IMR-90 (cell line): ENCODE measurements around the gene DNAJC28. TPM values are rescaled to one million over a fixed set of nuclear protein-coding genes. Genes with fewer than 3 reads are reported as not detected.

Experiments
- ATAC-seq: fragments of 200-7000 bp; cut with Tn5 transposase; 2 replicates; pipeline ENCODE4 v1.9.1; 2020; ENCODE audit warnings: low read depth, mild to moderate bottlenecking, moderate library complexity
- BruUV-seq: library from RNA; stranded (reverse); fragments of 400-500 nt; replicated peaks from 2 replicates; lab custom pipeline; 2021; lab: Mats Ljungman, UMichigan
- CTCF ChIA-PET: fragments of 300-600 bp; formaldehyde crosslinking; extraction: SDS; loops from one replicate; lab custom pipeline; 2021; ENCODE audit warnings: antibody characterized with exemption; lab: Yijun Ruan, JAX
- POLR2A ChIA-PET: fragments of 300-600 bp; sonication (Branson Sonifier 250); formaldehyde crosslinking; loops from one replicate; lab custom pipeline; 2022; ENCODE audit warnings: antibody characterized with exemption; ENCODE audit not compliant: unreplicated experiment; lab: Charles Lee
- DNase-seq: peaks from one replicate; pipeline ENCODE4 v3.0.0; 2013
- H2AFZ ChIP-seq: replicated peaks from 2 replicates; pipeline ENCODE3; 2013; ENCODE audit warnings: low read length, mild to moderate bottlenecking; ENCODE audit not compliant: poor library complexity
- H2AK5ac ChIP-seq: 2 replicates; pipeline ENCODE4 v1.6.1; 2013; ENCODE audit warnings: low read depth, low read length, inconsistent platforms
- H2AK9ac ChIP-seq: replicated peaks from 2 replicates; pipeline ENCODE3; 2013; ENCODE audit warnings: mild to moderate bottlenecking, low read depth, low read length, moderate library complexity; ENCODE audit not compliant: poor library complexity
- H2BK120ac ChIP-seq: 2 replicates; pipeline ENCODE4 v1.6.1; 2013; ENCODE audit warnings: low read depth, low read length, inconsistent platforms
- H2BK15ac ChIP-seq: 3 replicates; pipeline ENCODE4 v1.6.1; 2013; ENCODE audit warnings: low read depth, low read length, inconsistent platforms
- H2BK20ac ChIP-seq: 2 replicates; pipeline ENCODE4 v1.6.1; 2013; ENCODE audit warnings: low read depth, mild to moderate bottlenecking, inconsistent platforms, low read length, moderate library complexity
- H2BK5ac ChIP-seq: 2 replicates; pipeline ENCODE4 v1.6.1; 2013; ENCODE audit warnings: mild to moderate bottlenecking, low read depth, low read length, inconsistent platforms; ENCODE audit not compliant: poor library complexity, severe bottlenecking
- H3K14ac ChIP-seq: replicated peaks from 2 replicates; pipeline ENCODE4 v1.6.1; 2013; ENCODE audit warnings: low read depth, low read length, inconsistent platforms
- H3K18ac ChIP-seq: 2 replicates; pipeline ENCODE4 v1.6.1; 2013; ENCODE audit warnings: low read depth, low read length, control low read depth
- H3K23ac ChIP-seq: 2 replicates; pipeline ENCODE4 v1.6.1; 2013; ENCODE audit warnings: low read depth, low read length, inconsistent platforms
- H3K27ac ChIP-seq: 2 replicates; pipeline ENCODE4 v1.5.1; 2013; ENCODE audit warnings: mild to moderate bottlenecking, control low read depth, low read length; ENCODE audit not compliant: insufficient read depth
- H3K27me3 ChIP-seq: 2 replicates; pipeline ENCODE4 v1.6.1; 2013; ENCODE audit warnings: low read length; ENCODE audit not compliant: control insufficient read depth, insufficient read depth
- H3K36me3 ChIP-seq: 2 replicates; pipeline ENCODE4 v1.6.1; 2013; ENCODE audit warnings: low read length, mixed read lengths; ENCODE audit not compliant: control insufficient read depth, insufficient read depth
- H3K4ac ChIP-seq: 2 replicates; pipeline ENCODE4 v1.6.1; 2013; ENCODE audit warnings: low read depth, low read length, inconsistent platforms
- H3K4me1 ChIP-seq: 2 replicates; pipeline ENCODE4 v1.6.1; 2013; ENCODE audit warnings: low read length, mixed read lengths; ENCODE audit not compliant: control insufficient read depth, insufficient read depth
- H3K4me2 ChIP-seq: 2 replicates; pipeline ENCODE4 v1.6.1; 2013; ENCODE audit warnings: low read depth, mild to moderate bottlenecking, control low read depth, low read length, moderate library complexity
- H3K4me3 ChIP-seq: 2 replicates; pipeline ENCODE4 v1.5.1; 2013; ENCODE audit warnings: low read depth, mild to moderate bottlenecking, control low read depth, low read length, moderate library complexity; ENCODE audit not compliant: insufficient read depth
- H3K56ac ChIP-seq: 2 replicates; pipeline ENCODE4 v1.6.1; 2013; ENCODE audit warnings: low read length, inconsistent platforms; ENCODE audit not compliant: insufficient read depth; ENCODE audit errors: extremely low read depth
- H3K79me1 ChIP-seq, 2 experiments: 2 replicates each; pipeline ENCODE4 v1.6.1; 2013; ENCODE audit warnings: low read length in 2 of 2, inconsistent platforms in 1 of 2, low read depth in 1 of 2
- H3K9ac ChIP-seq: 2 replicates; pipeline ENCODE4 v1.6.1; 2013; ENCODE audit warnings: low read depth, low read length, control low read depth
- H3K9me1 ChIP-seq: 2 replicates; pipeline ENCODE4 v1.6.1; 2013; ENCODE audit warnings: low read length, inconsistent platforms; ENCODE audit not compliant: insufficient read depth
- H3K9me3 ChIP-seq: 2 replicates; pipeline ENCODE4 v1.6.1; 2013; ENCODE audit warnings: low read length; ENCODE audit not compliant: control insufficient read depth, insufficient read depth
- H4K20me1 ChIP-seq: 2 replicates; pipeline ENCODE4 v1.6.1; 2013; ENCODE audit warnings: low read length, inconsistent platforms; ENCODE audit not compliant: insufficient read depth
- H4K5ac ChIP-seq: 2 replicates; pipeline ENCODE4 v1.6.1; 2013; ENCODE audit warnings: mild to moderate bottlenecking, low read depth, low read length, control low read depth
- H4K8ac ChIP-seq, 2 experiments: 2 replicates each; pipeline ENCODE4 v1.6.1; 2013; ENCODE audit warnings: low read depth in 2 of 2, low read length in 2 of 2, control low read depth in 1 of 2, inconsistent platforms in 1 of 2
- H4K91ac ChIP-seq: 2 replicates; pipeline ENCODE4 v1.6.1; 2013; ENCODE audit warnings: low read depth, low read length, inconsistent platforms; ENCODE audit not compliant: insufficient read depth
- MAFK ChIP-seq: IDR thresholded peaks from 2 replicates; pipeline ENCODE4 v1.6.1; 2012; ENCODE audit warnings: low read depth, low read length, improper control_type of control experiment
- WGBS, 2 experiments: methylation state at CpG; one replicate each; pipeline versions ENCODE4 v1.1.5 to v1.1.7; 2013; ENCODE audit warnings: missing lambda C conversion rate in 2 of 2; ENCODE audit not compliant: insufficient read length in 1 of 2; ENCODE audit errors: extremely low coverage in 2 of 2; 5-methylcytosine and 5-hydroxymethylcytosine counted together
- dilution Hi-C: fragments of 300-500 bp; cut with HindIII; formaldehyde crosslinking; loops from one replicate; pipeline ENCODE4 v1.14.3; 2018; ENCODE audit warnings: low sequenced_read_pairs; ENCODE audit not compliant: unreplicated experiment
- in situ Hi-C: fragments of 300-500 bp; cut with MboI; formaldehyde crosslinking; loops from 3 replicates; pipeline ENCODE4 v1.14.3; 2019; ENCODE audit warnings: low sequenced_read_pairs, inconsistent platforms, mixed read lengths
- intact Hi-C: fragments of 100-400 bp; cut with micrococcal nuclease; formaldehyde crosslinking; loops from 2 replicates; pipeline ENCODE4 v1.10.0; 2022
- polyA plus RNA-seq, 3 experiments: library from polyadenylated mRNA; depleted of rRNA; stranded (reverse); fragments of >200 nt; gene quantifications; 2 replicates each; pipeline ENCODE4 v1.2.3, GENCODE V29; 2012; ENCODE audit warnings: low replicate concordance in 1 of 3
- total RNA-seq: library from RNA; depleted of rRNA; stranded (reverse); fragments of >200 nt; gene quantifications from 2 replicates; pipeline ENCODE4 v1.2.3, GENCODE V29; 2012

The DNAJC28 gene
- total and polyA plus RNA-seq, 2 of the 4 experiments (the other 2 are of a cell fraction), result 0.54 to 0.65 TPM

- Histone ChIP-seq H2BK120ac (no peak overlapping the region), H2AK9ac (no peak overlapping the region), H3K27me3 (peaks cover 8% of the 10 kb centered on the region; the same call in 1 of the 2 replicates), H2AK5ac (no peak overlapping the region; the same call in 1 of the 2 replicates), H3K4me3 (no peak overlapping the region), H3K23ac (no peak overlapping the region), H4K20me1 (no peaks in the 10 kb centered on the region), H3K36me3 (no peaks in the 10 kb centered on the region), H3K9me1 (no peaks in the 10 kb centered on the region), H3K4ac (no peak overlapping the region), H3K27ac (no peak overlapping the region), H3K56ac (no peak overlapping the region), H4K8ac (no peak overlapping the region), H3K14ac (no peak overlapping the region), H3K9ac (no peak overlapping the region), H3K4me1 (no peaks in the 10 kb centered on the region), H4K5ac (no peak overlapping the region), H4K91ac (no peak overlapping the region), H3K79me1 (no peaks in the 10 kb centered on the region), H2BK5ac (no peak overlapping the region), H3K4me2 (no peak overlapping the region), H3K18ac (no peak overlapping the region), H2AFZ (no peak overlapping the region), H2BK20ac (no peak overlapping the region), H3K9me3 (no peaks in the 10 kb centered on the region), H2BK15ac (no peak overlapping the region)
- ATAC-seq (no peak), DNase-seq (no peak)
- in situ Hi-C loops, result no loop called here
- dilution Hi-C loops, result no loop called here
- no peak for TF ChIP-seq MAFK
- 78% methylated on average over 3 of the region's 7 CpGs; no CpG with 5 or more reads in 1 of the 2 experiments for WGBS, 2 experiments
- ChIA-PET POLR2A (interaction anchor here (0.6 kb wide), 1 partner anchor 104 kb away, joined by 10 read pairs; no protein-coding TSS in a partner anchor), CTCF (no interaction called here)
- BruUV-seq, result no TSS peak
- intact Hi-C loops, result no loop called here
Measured at GRCh38 chr21:33496345-33496744, 4.8 kb upstream of the DNAJC28 start.
